ENCODE measurements around the gene CIDEC. TPM values are rescaled to one million over a fixed set of nuclear protein-coding genes. Genes with fewer than 3 reads are reported as not detected.

CIDEC gene
- total and polyA plus RNA-seq, 9 of the 15 experiments (the other 6 are each of a cell fraction or from before 2014, with no cell fraction given), result not detected

GRCh38 chr3:9890249-9891071, 10.4 kb upstream of the CIDEC start, which contains the start of gene JAGN1 (continued):
- TF ChIP-seq PPARD (CRISPR knock-in tag; IDR thresholded peaks at IDR 0.05), result no peak
- TF ChIP-seq PURB (CRISPR knock-in tag; IDR thresholded peaks at IDR 0.05; ENCODE audit: low read depth), result no peak
- TF ChIP-seq E2F3 (CRISPR knock-in tag; IDR thresholded peaks at IDR 0.05), result 0 out of 2 replicates have a peak, but pooled peaks have one; percentile 37
- TF ChIP-seq CSDE1 (IDR thresholded peaks at IDR 0.05), result no peak
- 0 out of 2 replicates have a peak, but pooled peaks have one; percentile 85 for TF ChIP-seq ZNF224 (CRISPR knock-in tag; IDR thresholded peaks at IDR 0.05)
- no peak for TF ChIP-seq ZNF217 (CRISPR knock-in tag; IDR thresholded peaks at IDR 0.05)
- TF ChIP-seq TBL1XR1 (IDR thresholded peaks at IDR 0.05; ENCODE audit: low read length in 2 of 2), result no peak
- TF ChIP-seq ZBTB17 (CRISPR knock-in tag; IDR thresholded peaks at IDR 0.05), result peak; percentile 60
- TF ChIP-seq ZNF3 (CRISPR knock-in tag; IDR thresholded peaks at IDR 0.05), result no peak; the same call in 1 of the 2 replicates
- TF ChIP-seq POLR2A (conservative IDR thresholded peaks at IDR 0.05), result peak; percentile 98
- TF ChIP-seq TEAD1 (CRISPR knock-in tag; IDR thresholded peaks at IDR 0.05), result peak in 1 of 2 experiments; percentile 60; a peak in 3 of 4 replicates
- no peak for TF ChIP-seq BMI1 (IDR thresholded peaks at IDR 0.05; ENCODE audit: low read length)
- no peak for TF ChIP-seq RBM15 (IDR thresholded peaks at IDR 0.05; ENCODE audit: insufficient read depth, low read length)
- TF ChIP-seq PCBP2 (IDR thresholded peaks at IDR 0.05; ENCODE audit: low read depth, low read length, poor library complexity, severe bottlenecking), result no peak
- TF ChIP-seq NR2C2 (CRISPR knock-in tag; IDR thresholded peaks at IDR 0.05), result peak; percentile 77; the same call in 1 of the 2 replicates
- peak; percentile 82 for TF ChIP-seq NR2C2 (tag; IDR thresholded peaks at IDR 0.05)
- TF ChIP-seq THAP7 (CRISPR knock-in tag; IDR thresholded peaks at IDR 0.05), result no peak
- TF ChIP-seq ZNF263 (CRISPR knock-in tag; IDR thresholded peaks at IDR 0.05; ENCODE audit: borderline replicate concordance), result peak; percentile 85
- no peak for TF ChIP-seq ZFP30 (CRISPR knock-in tag; IDR thresholded peaks at IDR 0.05; ENCODE audit: borderline replicate concordance)
- TF ChIP-seq TRIM24 (IDR thresholded peaks at IDR 0.05), result no peak
- TF ChIP-seq, protein P1, sequence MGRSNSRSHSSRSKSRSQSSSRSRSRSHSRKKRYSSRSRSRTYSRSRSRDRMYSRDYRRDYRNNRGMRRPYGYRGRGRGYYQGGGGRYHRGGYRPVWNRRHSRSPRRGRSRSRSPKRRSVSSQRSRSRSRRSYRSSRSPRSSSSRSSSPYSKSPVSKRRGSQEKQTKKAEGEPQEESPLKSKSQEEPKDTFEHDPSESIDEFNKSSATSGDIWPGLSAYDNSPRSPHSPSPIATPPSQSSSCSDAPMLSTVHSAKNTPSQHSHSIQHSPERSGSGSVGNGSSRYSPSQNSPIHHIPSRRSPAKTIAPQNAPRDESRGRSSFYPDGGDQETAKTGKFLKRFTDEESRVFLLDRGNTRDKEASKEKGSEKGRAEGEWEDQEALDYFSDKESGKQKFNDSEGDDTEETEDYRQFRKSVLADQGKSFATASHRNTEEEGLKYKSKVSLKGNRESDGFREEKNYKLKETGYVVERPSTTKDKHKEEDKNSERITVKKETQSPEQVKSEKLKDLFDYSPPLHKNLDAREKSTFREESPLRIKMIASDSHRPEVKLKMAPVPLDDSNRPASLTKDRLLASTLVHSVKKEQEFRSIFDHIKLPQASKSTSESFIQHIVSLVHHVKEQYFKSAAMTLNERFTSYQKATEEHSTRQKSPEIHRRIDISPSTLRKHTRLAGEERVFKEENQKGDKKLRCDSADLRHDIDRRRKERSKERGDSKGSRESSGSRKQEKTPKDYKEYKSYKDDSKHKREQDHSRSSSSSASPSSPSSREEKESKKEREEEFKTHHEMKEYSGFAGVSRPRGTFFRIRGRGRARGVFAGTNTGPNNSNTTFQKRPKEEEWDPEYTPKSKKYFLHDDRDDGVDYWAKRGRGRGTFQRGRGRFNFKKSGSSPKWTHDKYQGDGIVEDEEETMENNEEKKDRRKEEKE (IDR thresholded peaks at IDR 0.05; ENCODE audit: borderline replicate concordance in 1 of 2, control insufficient read depth in 1 of 2, low read depth in 2 of 2, low read length in 1 of 2), result peak in 1 of 2 experiments; percentile 76; a peak in 1 of 4 replicates
- TF ChIP-seq ETV5 (CRISPR knock-in tag; IDR thresholded peaks at IDR 0.05; ENCODE audit: low read depth), result peak; percentile 99
- TF ChIP-seq, protein P2, sequence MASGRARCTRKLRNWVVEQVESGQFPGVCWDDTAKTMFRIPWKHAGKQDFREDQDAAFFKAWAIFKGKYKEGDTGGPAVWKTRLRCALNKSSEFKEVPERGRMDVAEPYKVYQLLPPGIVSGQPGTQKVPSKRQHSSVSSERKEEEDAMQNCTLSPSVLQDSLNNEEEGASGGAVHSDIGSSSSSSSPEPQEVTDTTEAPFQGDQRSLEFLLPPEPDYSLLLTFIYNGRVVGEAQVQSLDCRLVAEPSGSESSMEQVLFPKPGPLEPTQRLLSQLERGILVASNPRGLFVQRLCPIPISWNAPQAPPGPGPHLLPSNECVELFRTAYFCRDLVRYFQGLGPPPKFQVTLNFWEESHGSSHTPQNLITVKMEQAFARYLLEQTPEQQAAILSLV (tag; IDR thresholded peaks at IDR 0.05), result no peak
- peak; percentile 24; the same call in 1 of the 2 replicates for TF ChIP-seq USF2 (CRISPR knock-in tag; IDR thresholded peaks at IDR 0.05)
